Thymus (tissue), 11 donors: ENCODE data around the gene RGS12. TPM values are rescaled to one million over a fixed set of nuclear protein-coding genes. Genes with fewer than 3 reads are reported as not detected.

Source experiments
- DNase-seq, 9 donors: peaks; one replicate each; pipeline ENCODE4 v3.0.0-alpha.2; 2013; ENCODE audit warnings: low spot score in 9 of 9, low read depth in 6 of 9, missing footprints in 1 of 9
- H3K27ac ChIP-seq, 2 donors: one replicate each; pipeline ENCODE4 v1.5.1; 2013; ENCODE audit warnings: control low read depth in 1 of 2, low read depth in 1 of 2, low read length in 1 of 2, mild to moderate bottlenecking in 1 of 2, moderate library complexity in 1 of 2
- H3K27me3 ChIP-seq, 2 donors: one replicate each; pipeline ENCODE4 v1.5.1; 2013; ENCODE audit warnings: low read length in 1 of 2; ENCODE audit not compliant: control insufficient read depth in 2 of 2, insufficient read depth in 1 of 2
- H3K36me3 ChIP-seq, 2 donors: one replicate each; pipeline ENCODE4 v1.5.1; 2013; ENCODE audit warnings: low read length in 1 of 2, mild to moderate bottlenecking in 1 of 2, moderate library complexity in 1 of 2; ENCODE audit not compliant: control insufficient read depth in 2 of 2, insufficient read depth in 2 of 2
- H3K4me1 ChIP-seq, 2 donors: one replicate each; pipeline ENCODE4 v1.5.1; 2013; ENCODE audit warnings: low read length in 2 of 2; ENCODE audit not compliant: control insufficient read depth in 2 of 2, insufficient read depth in 2 of 2
- H3K4me3 ChIP-seq, 2 donors: one replicate each; pipeline ENCODE4 v1.5.1; 2013; ENCODE audit warnings: low read length in 2 of 2, control low read depth in 1 of 2, mild to moderate bottlenecking in 1 of 2
- H3K9me3 ChIP-seq, 2 donors: one replicate each; pipeline ENCODE4 v1.5.1; 2013; ENCODE audit warnings: low read length in 1 of 2, mild to moderate bottlenecking in 1 of 2; ENCODE audit not compliant: control insufficient read depth in 2 of 2, insufficient read depth in 1 of 2
- WGBS: extraction: QIAGEN DNeasy Blood & Tissue Kit; methylation state at CpG from one replicate; pipeline ENCODE4 v1.1.7; 2013; 5-methylcytosine and 5-hydroxymethylcytosine counted together
- polyA plus RNA-seq: library from polyadenylated mRNA; stranded (reverse); fragments of 200-250 nt; gene quantifications from one replicate; pipeline ENCODE4 v1.2.3, GENCODE V29; 2013
- total RNA-seq: library from RNA; stranded (reverse); fragments of 120-200 nt; gene quantifications from one replicate; pipeline ENCODE4 v1.2.4, GENCODE V29; 2013
- donor health status: healthy.

The RGS12 gene
- total and polyA plus RNA-seq, 2 donors, result 13.0 to 30.4 TPM

DNA sequence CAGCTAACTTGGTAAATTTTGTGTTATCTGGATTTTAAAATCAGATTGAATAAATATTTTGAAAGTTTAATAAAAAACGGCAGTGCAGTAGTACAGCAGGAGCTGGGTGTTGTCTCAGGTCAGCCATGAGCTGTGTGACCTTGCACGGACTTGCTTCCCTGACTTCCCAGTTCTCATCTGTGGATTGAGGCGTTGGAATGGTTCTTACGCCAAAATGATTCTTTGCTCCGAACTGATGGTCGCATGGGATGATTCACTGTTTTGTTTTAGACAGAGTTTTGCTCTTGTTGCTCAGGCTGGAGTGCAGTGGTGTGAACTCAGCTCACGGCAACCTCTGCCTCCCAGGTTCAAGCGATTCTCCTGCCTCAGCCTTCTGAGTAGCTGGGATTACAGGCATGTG, 45.0 kb downstream of the RGS12 start:
- Histone ChIP-seq H3K4me3 (no peak overlapping the region), H3K27me3 (no peaks in the 10 kb centered on the region), H3K36me3 (no peaks in the 10 kb centered on the region), H3K9me3 (peaks cover 0 to 1% of the 10 kb centered on the region in 2 donors), H3K4me1 (peaks cover 0 to 2% of the 10 kb centered on the region in 2 donors), H3K27ac (no peak overlapping the region)
- no peak for DNase-seq
- WGBS, result 97% methylated on average over 8 of the region's 8 CpGs

- DNase-seq, result no peak
- Histone ChIP-seq H3K27me3 (no peaks in the 10 kb centered on the region), H3K4me1 (peaks cover 0 to 2% of the 10 kb centered on the region in 2 donors), H3K36me3 (no peaks in the 10 kb centered on the region), H3K4me3 (no peak overlapping the region), H3K9me3 (peaks cover 0 to 1% of the 10 kb centered on the region in 2 donors), H3K27ac (no peak overlapping the region)
- 96% methylated on average over 13 of the region's 13 CpGs for WGBS
These were observed 45.6 kb downstream of the RGS12 start for GRCh38 chr4:3338321-3338838.

DNA sequence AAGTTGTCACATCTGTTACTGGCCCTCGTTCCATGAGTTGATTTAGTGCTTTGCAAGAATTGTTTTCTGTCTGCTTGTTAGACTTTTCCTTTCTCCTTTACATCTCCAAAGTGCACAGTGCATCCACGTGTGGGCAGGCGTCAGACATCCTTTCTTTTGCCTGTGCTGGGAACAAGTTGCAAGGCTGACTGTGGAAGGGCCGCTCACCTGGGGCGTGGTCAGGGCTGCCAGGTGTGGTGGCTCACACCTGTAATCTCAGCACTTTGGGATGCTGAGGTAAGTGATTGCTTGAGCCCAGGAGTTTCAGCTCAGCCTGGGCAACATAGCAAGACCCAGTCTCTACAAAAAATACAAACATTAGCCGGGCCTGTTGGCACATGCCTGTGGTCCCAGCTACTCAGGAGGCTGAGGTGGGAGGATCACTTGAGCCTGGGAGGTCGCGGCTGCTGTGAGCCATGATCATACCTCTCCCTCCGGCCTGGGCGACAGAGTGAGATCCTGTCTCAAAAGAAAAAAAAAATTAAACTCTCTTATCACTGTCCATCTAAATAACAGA, 46.2 kb downstream of the RGS12 start:
- Histone ChIP-seq H3K27me3 (no peaks in the 10 kb centered on the region), H3K4me3 (no peak overlapping the region), H3K9me3 (peaks cover 0 to 1% of the 10 kb centered on the region in 2 donors), H3K27ac (no peak overlapping the region), H3K4me1 (peaks cover 0 to 2% of the 10 kb centered on the region in 2 donors), H3K36me3 (no peaks in the 10 kb centered on the region)
- 96% methylated on average over 10 of the region's 10 CpGs for WGBS
- no peak for DNase-seq

- Histone ChIP-seq H3K36me3 (no peaks in the 10 kb centered on the region), H3K4me3 (no peak overlapping the region), H3K9me3 (peaks cover 0 to 1% of the 10 kb centered on the region in 2 donors), H3K27ac (no peak overlapping the region), H3K27me3 (no peaks in the 10 kb centered on the region), H3K4me1 (peaks cover 0 to 2% of the 10 kb centered on the region in 2 donors)
- DNase-seq, result no peak
- WGBS, result 96% methylated on average over 3 of the region's 3 CpGs
These were observed 46.8 kb downstream of the RGS12 start for GRCh38 chr4:3339577-3339976.

GRCh38 chr4:3340038-3340699, 47.3 kb downstream of the RGS12 start:
- DNase-seq, result no peak
- Histone ChIP-seq H3K9me3 (peaks cover 0 to 1% of the 10 kb centered on the region in 2 donors), H3K36me3 (no peaks in the 10 kb centered on the region), H3K4me1 (peaks cover 0 to 2% of the 10 kb centered on the region in 2 donors), H3K27me3 (no peaks in the 10 kb centered on the region), H3K4me3 (no peak overlapping the region), H3K27ac (no peak overlapping the region)
- WGBS, result 97% methylated on average over 28 of the region's 28 CpGs

GRCh38 chr4:3340700-3341083, 47.9 kb downstream of the RGS12 start:
- Histone ChIP-seq H3K4me1 (peaks cover 0 to 2% of the 10 kb centered on the region in 2 donors), H3K36me3 (no peaks in the 10 kb centered on the region), H3K9me3 (peaks cover 0 to 1% of the 10 kb centered on the region in 2 donors), H3K27ac (no peak overlapping the region), H3K27me3 (no peaks in the 10 kb centered on the region), H3K4me3 (no peak overlapping the region)
- DNase-seq, result no peak
- 93% methylated on average over 16 of the region's 16 CpGs for WGBS

DNA sequence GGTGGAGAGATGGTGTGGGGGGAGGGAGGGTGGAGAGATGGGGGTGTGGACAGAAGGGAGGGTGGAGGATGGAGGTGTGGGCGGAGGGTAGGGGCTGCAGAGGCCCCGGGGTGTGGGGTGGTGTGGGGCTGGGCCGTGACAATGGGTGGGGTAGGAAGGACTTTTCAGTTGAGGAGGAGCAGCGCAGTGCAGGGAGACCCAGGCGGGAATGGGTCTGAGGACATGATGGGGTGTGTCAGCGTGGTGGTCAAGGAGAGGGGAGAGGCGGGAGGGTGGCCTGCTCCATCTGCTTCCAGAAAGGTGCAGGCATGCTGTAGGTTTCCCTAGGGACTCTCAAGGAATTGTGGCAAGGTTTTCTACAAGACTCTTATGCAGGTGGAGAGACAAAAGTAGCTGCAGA, 48.9 kb downstream of the RGS12 start:
- no peak for DNase-seq
- no peaks in the 10 kb centered on the region for H3K27me3 ChIP-seq
- H3K36me3 ChIP-seq, result no peaks in the 10 kb centered on the region
- 86% methylated on average over 7 of the region's 7 CpGs for WGBS
- peaks cover 0 to 1% of the 10 kb centered on the region in 2 donors for H3K9me3 ChIP-seq
- H3K27ac ChIP-seq, result no peak overlapping the region
- peaks cover 2 to 5% of the 10 kb centered on the region in 2 donors for H3K4me1 ChIP-seq
- H3K4me3 ChIP-seq, result no peak overlapping the region

GRCh38 chr4:3342182-3342854, 49.5 kb downstream of the RGS12 start:
- Histone ChIP-seq H3K27me3 (no peaks in the 10 kb centered on the region), H3K4me1 (peaks cover 2 to 5% of the 10 kb centered on the region in 2 donors), H3K9me3 (peaks cover 0 to 1% of the 10 kb centered on the region in 2 donors), H3K36me3 (no peaks in the 10 kb centered on the region), H3K4me3 (no peak overlapping the region), H3K27ac (no peak overlapping the region)
- WGBS, result 17% methylated on average over 8 of the region's 8 CpGs
- DNase-seq, result peak in 3 of 9 donors; percentile 11 to 31 (median 11)
